ENCODE data around the gene LDLRAD3.

Gene LDLRAD3

DNA sequence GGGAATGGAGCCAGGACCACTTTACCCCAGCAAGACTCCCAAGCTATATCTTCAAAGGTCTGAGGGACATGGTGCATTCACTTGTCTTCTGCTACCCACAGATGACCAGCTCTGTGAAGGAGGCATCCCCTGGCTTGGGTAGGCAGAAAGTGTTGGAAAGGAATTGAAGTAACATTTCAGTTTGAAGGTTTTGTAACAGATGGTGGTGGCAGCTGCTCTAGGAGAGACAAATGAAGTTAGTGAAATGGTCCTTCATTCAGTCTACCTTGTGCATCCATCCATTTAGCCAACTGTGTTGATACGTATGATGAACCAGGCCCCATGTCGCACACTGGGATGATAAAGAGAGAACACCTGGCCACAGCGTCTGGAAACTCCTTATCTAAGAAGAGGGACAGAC lies 204.8 kb downstream of the LDLRAD3 start:
- DNase-seq: no peak

DNA sequence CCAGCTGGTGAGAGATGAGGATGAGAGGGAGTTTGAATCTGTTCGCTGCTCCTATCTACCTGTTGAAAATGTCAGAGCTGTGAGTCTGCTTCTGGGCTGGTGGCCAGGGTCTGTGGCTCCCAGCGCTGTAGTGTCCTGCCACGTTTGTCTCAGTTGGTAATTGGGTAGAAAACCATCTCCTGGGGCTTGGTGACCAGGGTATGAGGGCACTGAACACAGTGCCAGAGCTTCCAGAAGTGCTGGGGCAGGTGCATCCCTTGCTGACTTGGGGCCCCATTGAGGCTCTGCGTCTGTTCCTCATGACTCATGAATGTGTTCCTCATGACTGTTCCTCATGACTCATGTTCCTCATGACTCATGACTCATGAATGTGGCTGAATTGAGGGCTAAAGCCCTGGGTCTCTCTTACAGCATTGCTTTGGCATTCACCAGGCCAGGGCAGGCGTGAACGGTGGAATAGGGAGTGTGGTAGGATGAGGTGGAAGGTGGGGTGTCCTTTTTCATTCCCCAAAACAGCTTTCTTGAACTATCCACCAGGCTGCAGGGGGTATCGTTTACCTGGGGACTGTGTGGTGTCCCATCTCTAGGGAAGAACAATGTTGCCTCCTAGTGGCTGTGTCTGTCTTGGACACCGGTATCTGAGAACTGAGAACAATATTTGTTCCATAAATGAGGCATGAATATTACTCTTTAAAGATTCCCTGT lies 205.8 kb downstream of the LDLRAD3 start:
- no peak for DNase-seq

- DNase-seq: no peak
These were observed 207.1 kb downstream of the LDLRAD3 start for GRCh38 chr11:36150986-36151385.

- no peak for DNase-seq
These were observed 208.2 kb downstream of the LDLRAD3 start for GRCh38 chr11:36151933-36152580.

DNA sequence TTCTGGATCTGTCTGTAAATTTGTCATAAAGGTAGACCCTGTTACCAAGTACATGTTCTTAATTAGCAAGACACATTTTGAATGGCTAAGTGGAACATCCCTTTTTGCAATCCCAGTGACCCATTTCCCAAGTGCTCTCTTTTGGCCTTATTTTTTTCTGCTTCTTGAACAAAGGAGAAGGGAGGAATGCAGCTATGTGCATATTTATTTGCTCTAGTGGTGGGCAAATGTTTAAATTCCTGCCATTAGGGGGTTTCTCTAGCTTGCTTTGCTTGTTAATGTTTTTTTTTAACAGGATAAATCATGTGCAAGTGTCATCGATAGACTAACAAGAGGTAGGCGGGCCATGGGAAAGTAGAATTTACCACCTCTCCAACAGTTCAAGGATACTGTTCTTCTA lies 209.7 kb downstream of the LDLRAD3 start:
- DNase-seq: no peak

DNA sequence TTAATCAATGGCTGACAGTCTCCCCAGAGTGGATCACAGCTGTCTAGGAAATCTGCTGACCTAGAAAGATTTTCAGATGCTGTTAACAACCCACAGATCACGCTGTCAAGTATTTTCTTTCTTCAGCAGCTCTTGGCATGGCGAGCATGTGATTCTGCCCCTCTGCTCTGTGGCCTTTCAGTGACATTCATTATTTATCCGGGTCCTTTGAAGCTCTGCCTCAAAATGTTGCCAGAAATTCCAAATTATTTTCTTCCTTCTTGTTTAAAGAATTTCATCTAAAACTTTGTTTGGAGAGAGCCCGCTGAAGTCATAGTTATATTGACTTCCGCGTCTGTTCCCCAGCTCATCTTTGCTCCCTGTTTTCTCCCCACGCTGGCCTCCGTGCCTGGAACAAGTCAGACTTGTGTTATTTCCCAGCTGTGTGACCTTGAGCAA lies 211.3 kb downstream of the LDLRAD3 start:
- DNase-seq: no peak

- DNase-seq: no peak
These were observed 211.9 kb downstream of the LDLRAD3 start for GRCh38 chr11:36155770-36156160.

DNA sequence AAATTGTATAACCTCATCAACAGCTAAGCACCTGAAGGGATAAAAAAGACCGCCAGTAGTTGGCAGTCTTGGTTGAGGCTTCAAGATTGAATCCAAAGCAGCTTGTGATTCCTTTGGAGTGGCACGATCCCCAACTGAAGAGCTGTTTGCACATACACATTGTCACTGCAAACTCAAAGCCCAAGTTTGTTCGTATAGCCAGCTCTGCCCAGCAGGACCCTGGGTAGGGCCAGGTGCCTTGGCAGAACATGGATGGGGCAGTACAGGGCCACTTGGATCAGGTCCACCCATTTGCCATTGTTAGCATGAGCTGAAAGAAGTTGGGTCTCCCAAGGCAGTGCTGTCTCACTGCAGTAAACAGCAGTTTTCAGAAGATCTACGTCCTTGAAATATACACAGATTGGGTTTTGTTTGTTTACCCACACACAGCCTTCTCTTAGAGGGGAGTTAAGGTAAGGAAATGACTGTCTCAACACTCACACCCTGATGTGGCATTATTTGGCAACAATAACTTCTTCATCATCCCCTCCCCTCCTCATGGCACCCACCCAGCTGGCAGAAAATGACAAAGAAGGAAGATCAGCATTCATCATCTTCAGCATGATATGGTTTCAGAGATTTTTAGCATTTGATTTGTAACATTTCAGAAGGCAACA lies 212.4 kb downstream of the LDLRAD3 start:
- DNase-seq: no peak

DNA sequence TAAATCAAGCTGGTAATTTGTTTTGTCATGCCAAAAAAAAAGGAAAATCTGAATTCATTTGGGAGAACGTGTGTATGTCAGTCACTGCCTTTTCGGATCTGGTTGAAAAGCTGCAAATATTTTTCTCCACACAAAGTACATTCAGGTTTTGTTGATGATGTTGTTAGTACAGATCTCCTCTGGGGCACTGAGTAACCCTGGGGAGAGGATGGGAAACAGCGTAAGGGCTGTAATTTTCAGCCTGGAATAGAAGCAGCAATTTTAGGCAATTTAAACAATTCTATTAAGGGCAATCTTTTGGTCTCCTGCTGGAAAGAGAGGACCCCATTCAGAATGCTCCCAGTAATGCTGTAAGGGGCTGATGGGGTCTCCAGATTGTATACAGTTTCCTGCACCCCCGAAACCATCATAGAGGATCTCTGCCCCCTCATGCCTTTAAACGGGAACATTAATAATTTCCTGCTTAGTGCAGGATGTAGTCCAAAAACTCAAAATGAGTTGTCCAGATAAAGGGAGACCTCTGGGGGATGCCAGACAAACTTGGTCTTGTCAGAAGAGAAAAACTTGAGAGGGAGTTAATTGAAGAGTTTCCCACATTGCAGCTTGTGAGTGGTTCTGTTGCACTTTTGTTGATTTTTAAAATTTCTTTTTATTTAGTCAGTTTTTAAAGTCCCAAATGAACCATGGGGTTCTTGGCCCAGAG lies 213.1 kb downstream of the LDLRAD3 start:
- no peak for DNase-seq

- no peak for DNase-seq
These were observed 216.2 kb downstream of the LDLRAD3 start for GRCh38 chr11:36160091-36160490.

GRCh38 chr11:36161572-36161971 lies 217.7 kb downstream of the LDLRAD3 start:
- DNase-seq: no peak

DNA sequence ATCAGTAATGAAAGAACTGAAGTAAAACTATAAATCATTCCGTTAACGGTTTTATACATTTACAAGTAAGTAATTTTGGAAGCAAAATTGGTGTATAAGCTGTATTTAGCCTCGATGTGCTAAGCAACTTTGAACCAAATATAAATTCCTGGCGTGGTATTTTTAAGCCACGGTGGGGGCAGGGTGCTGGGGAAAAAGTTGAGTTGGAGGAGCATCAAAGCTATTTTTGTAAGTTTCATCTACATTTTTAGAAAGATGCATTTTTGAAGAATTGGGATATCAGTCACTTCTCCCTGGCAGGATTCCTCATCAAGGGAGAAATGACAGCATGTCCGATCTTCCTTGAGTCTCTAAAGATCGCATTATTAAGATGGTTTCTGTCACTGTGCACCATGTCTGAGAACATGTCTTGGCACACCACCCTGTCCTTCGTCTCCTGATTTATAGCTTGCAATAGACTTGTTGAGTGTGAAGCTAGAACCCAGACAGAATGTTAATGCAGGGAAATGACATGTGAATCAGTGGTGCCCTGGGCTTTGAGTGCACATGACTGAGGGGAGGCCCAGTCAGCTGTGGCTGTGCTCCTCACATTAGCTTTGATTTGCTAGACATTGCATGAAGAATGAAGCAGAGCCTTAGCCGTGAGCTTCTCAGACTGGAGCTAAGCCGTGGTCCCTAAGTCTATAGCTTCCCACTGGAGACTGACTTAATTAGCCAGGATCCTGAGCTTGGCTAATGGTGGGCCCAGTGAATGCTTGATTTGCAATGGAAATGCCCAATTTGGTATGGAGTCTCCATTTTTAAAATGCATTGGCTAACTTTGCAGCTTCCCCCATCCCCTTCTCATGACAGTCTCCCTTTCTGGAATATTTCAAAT lies 218.4 kb downstream of the LDLRAD3 start:
- DNase-seq: no peak

DNA sequence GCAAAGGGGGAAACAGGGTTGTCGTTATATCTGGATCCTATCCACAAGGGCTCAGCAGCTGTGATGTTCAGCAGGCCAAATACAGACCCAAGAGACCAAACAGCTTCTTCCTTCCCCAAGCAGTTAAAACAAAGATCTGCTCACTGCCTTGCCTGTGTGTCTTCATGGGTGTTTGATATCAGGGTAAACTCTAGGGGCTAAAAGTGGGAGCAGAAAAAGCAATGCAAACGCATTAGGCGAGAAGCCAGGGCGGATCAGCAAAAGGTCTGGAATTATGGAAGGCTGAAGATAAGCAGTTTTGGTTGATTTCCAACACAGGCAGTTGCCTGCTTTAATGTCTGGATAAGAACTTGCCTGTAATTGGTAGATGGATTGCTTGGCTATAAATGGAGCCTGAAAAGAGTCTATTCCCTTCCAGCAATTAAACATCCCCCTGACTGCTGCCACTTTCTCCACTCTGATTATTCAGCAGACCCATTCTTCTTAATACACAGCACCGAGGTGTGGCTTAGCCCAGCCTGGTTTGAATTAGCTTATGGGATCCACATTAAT lies 219.1 kb downstream of the LDLRAD3 start:
- DNase-seq: no peak

DNA sequence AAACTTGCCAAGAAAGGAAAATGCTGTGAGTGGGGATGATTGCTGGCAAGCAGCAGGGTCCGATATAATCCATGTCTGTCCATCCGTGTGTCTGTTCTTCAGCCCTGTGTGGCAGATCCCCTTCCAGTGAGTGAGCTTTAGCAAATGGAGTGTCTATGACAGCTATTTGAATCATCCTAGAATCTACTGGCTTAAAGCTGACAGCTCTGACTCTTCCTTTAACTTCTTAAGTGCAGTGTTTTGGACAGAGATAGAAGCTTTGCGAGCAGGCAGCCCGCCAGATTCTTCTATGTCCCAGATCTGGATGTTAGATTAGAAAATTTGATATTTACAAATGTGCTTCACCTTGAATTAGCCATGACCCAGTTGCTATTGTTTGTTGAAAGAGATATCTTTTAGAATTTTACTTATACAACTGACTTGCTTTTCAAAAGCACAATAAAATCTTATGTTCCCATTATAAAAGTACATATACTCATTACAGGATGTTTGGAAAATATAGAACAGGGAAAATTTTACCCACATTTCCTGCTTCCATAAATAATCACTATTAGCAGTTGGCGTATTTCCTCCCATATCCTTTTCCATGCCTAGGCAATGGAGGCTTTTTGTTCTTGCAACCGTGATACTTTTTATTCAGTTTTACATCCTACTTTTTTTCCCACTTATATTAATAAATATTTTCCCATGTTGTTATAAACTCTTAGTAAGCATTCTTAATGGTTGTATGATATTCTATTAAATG lies 220.8 kb downstream of the LDLRAD3 start:
- no peak for DNase-seq

- no peak for DNase-seq
These were observed 221.9 kb downstream of the LDLRAD3 start for GRCh38 chr11:36165621-36166397.

DNA sequence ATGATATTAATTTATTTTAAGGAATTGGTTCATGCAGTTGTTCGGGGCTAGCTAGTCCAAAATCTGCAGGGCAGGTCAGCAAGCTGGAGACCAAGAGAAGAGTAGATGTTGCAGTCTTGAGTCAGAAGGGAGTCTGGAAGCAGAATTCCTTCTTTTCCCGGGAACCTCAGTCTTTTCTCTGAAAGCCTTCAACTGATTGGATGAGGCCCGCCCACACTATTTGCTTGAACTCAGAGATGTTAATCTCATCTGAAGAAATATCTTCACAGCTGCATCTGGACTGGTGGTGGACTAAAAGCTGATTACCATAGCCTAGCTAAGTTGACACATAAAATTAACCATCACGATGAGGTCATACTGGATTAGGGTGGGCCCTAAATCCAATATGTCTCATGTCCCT lies 223.2 kb downstream of the LDLRAD3 start:
- no peak for DNase-seq

DNA sequence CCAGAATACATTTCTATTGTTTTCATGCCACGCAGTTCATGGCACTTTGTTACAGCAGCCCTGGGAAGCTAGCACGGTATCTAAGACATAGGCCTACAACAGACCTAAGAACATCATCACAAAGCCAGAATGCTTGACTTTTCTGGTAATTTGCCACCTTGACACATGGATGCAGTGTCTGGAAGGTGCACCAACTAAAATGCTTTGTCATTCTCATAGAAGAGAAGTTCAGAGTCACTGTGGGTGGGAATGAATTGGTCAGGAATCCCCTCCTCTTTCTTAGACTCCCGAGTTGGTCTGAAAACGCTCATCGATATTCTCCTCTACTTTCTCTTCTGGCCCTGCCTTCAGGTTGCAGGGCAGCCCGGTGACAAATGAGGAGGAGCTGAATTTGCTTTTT lies 223.9 kb downstream of the LDLRAD3 start:
- DNase-seq: no peak

DNA sequence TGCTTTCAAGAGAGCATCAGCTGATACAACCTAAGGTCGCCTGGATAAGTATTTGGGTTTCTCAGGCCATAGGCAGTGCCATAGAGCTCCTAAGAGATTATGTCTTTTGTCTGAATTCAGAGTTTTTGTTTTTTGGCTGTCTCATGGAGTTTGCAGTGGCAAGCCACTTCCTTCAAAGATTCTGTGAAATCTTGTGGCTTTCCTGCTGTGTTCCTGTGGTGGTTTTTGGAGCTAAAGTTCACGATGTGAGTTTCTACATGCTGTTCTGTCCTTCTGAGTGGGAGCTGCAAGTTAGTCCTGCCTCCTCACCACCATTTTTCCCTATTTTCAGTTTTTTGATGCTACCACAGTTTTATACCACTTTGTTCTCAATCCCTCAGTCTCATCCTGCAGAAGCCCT lies 234.0 kb downstream of the LDLRAD3 start:
- no peak for DNase-seq

DNA sequence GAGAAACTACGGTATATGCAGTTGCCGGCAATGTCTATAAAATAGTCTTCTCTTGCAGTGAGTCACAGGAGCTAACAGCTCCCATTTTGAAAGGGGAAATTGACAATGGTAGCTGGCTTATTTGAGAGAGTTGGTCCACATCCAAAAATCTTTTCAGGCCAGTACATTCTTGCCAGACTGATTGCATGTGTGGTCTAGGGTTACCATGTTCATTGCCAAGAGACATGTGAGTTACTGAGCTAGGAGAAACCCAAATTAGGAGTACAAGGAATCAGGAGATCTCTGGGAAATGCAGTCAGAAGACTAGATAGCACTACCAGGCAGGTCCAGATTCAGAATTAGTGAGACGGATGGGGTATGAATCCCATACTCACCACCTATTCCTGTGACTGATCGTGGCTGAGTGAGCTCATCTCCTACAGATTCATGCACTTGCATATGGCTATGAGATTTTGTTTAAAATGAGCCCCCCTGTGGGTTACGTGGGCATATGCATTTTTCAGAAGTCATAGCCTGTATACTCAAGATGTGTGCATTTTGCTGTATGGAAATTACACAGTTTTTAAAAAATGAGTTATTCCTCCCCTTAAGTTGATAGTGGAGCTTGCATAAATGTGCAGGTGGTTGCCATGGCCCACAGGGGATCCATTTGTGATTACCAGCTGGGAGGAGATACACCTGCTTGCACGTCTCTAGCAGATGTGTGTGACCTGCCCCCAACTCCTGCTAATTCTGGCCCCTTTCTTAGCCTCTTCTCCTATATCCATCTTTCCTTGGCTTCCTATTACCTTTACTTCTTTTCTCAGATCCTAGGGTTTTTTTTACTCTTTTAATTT lies 242.7 kb downstream of the LDLRAD3 start:
- no peak for DNase-seq

DNA sequence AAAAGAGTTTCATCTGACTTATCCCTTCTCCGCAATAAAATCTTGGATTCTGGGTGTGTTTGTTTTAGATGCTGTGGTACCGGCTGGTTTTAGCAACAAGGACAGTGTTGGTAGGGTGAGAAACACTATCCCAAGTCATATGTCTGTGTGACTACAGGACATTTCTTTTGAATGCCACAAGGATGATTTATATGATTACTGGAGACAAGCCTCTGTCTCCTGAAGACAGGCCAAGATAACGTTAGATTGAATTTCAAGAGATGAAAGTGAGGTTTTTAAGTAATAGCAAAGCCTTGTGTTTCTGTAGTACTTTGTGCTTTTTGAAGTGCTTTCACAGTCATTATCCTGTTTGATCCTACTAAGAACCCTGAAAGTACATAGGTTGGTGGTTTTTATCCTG lies 243.8 kb downstream of the LDLRAD3 start:
- DNase-seq: no peak

Data from activated T-cell treated with anti-CD3 and anti-CD28 coated beads for 4 hours (primary cell).